NCI-H524 (cell line): ENCODE results near the gene TRIAP1.

Source experiments
- DNase-seq, 2 experiments: peaks; one replicate each; lab custom pipeline; 2025; lab: John Stamatoyannopoulos, UW

Gene TRIAP1

DNA sequence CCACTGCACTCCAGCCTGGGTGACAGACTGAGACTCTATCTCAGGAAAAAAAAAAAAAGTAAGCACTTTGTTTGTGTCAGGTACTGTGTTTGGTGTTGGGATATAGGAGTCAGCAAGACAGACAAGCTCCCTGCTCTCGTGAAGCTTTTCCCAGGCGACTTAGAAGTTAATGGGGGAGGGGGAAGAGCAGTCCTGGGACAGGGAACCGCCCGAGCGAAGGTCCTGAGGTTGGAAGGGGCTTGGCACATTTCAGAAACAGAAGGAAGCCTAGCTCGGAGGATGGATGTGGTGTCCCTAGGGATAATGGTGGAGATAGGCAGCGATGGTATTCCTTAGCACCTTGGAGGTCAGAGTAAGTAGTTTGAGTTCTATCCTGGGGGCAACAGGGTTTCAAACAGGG lies 16.8 kb downstream of the TRIAP1 start:
- no peak for DNase-seq

DNA sequence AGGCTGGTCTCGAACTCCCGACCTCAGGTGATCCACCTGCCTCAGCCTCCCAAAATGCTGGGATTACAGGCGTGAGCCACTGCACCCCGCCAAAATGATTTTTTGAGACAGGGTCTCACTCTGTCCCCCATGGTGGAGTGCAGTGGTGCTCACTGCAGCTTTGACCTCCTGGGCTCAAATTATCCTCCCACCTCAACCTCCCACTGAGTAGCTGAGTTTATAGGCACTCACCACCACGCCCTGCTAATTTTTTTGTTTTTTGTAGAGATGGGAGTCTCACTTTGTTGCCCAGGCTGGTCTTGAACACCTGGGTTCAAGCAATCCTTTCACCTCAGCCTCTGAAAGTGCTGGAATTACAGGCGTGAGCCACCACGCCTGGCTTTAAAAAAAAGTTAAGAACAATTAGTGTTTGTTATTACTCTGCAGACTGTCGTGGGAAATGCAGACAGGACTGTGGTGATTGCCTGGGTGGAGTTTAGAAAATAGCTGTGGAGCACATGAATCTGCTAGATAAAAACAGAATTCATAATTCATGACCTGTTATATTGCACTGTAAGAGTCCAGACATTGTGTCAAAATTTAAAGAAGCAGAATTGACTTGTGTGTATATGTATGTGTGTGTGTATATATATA lies 17.5 kb downstream of the TRIAP1 start:
- no peak for DNase-seq

DNA sequence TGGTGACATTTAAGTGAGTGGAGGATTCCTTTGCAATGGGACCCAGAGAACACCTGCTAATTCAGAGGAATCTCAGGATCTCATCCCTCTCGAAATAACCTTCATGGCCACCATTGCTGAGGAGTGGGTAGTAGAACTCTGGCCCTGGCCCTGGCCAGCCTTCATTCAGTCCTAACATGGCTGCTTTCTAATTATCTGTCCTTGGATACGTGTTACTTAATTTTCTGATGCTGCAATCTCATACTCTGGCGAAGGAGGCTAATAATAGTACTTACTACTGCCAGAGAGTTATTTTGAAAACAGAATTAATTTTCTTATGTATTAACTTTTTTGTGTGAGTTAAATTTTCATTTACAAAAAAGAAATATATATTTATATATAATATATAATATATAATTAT lies 20.4 kb downstream of the TRIAP1 start:
- no peak for DNase-seq

DNA sequence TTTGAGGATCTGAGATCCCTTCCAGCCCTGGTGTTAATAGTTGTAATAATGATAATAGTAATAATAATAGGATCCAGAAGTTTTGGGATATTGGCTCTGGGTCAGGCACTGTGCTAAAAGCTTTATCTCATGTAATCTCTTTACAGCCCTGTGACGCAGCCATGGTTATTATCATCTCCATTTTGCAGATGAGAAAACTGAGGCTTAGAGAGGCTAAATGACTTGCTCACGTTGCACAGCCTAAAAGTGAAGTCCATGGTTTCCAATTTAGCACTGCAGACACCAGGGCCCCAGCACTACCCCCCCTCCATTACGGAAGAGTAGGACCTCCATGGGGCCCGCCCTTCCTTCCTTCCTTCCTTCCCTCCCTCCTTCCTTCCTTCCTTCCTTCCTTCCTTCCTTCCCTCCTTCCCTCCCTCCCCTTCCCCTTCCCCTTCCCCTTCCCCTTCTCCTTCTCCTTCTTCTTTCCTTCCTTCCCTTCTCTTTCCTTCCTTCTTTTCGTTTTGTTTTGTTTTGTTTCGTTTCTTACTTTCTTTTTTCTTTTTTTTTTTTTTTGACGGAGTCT lies 23.2 kb downstream of the TRIAP1 start:
- DNase-seq: no peak

DNA sequence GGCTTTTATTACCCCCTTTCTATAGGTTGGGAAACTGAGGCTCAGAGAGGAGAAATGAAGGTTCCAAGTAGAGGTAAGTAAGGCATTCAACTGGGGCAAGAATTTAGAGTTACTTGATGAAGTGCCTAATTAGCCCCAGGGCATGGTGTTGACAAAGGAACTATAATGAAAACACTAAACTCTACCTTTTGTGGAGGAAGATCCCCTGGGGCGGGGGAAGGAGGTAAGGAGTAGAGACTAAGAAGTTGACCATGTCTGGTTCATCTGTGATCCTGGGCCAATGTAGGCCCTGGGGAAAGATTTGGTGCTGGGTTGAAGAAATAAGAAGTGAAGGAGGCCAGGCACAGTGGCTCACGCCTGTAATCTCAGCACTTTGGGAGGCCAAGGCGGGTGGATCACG lies 24.5 kb downstream of the TRIAP1 start:
- no peak for DNase-seq

DNA sequence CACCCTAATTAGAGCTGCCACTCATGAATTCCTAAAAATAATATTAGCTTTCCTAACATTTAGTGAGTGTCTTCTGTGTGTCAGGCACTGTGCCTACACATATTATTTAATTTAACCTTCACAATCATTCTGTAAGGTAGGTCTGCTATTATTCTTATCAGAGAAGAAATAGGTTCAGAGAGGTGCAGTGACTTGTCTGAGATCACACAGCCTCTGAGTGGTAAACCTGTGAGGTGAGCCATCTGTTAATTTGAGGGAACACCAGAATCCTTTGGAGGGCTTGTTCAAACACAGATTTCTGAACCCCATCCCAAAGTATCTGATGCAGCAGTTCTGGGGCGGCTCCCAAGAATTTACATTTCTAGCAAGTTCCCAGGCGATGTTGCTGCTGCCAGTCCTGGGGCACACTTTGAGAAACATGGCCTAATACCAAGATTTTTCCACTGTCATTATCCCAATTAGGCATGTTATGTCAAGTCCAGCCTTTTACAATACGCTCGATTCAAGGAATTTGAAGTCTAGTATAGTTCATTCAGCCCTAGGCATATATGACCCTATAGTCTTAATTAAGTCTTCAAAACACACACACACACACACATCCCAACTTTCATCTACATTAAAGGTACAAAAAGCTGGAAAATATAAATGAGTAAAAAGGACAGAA lies 28.1 kb downstream of the TRIAP1 start:
- DNase-seq: no peak

DNA sequence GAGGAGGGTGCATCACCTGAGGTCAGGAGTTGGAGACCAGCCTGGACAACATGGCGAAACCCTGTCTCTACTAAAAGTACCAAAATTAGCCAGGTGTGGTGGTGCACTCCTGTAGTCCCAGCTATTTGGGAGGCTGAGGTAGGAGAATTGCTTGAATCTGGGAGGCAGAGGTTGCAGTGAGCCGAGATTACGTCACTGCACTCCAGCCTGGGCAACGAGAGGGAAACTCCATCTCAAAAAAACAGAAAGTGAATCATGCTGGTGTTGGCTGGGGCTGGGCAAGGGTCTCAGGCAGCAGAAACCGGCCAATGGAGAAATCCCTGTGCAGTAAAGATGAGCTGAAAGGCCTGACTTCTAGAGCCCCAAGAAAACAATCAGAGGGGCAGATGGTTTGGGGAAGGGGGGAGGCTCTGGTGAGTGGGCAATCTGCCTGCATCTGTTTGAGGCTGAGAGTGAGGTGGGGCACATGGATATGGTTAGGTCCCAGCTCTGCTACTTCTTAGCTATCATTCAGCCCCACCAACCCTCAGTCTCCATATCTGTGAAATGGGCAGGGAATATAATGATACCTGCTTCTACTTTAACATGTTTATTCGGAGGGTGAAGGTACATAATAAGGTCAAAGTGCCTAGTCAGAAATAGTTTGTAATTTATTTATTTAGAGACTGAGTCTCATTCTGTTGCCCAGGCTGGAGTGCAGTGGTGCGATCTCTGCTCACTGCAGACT lies 29.5 kb downstream of the TRIAP1 start:
- DNase-seq: peak; percentile 78 to 85

DNA sequence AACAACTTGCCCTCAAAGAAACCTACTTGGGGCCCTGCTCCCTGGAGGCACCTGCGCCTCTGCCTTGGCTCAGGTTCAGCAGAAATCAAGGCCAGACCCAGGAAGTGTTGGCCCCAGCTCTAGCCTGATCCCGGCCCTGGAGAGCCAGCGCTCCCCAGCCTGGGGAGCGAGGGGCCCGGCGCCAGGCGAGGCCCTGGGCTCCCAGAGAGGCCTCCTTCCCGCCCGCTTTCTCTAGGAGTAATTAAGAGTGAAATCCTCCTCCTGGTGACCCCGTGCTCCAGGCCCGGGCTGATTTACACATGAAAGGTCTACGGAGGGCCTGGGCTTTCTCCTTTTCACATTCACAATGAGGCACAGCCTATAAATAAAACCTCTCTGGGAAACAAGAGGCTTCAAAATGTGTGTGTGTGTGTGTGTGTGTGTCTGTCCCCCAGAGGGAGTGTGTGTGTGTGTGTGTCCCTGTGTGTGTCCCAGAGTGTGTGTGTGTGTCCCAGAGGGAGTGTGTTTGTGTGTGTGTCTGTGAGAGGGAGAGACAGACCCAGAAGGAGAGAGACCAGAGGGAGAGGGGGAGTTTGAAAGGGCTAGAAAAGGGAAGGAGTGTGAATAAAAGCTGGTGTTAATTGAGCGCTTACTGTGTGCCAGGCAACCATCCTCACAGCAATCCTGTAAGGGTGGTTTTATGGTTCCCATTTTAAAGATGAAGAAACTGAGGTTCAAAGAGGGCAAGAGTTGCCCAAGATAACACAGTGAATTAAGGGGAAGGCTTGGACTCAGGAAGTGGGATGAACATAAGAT lies 32.1 kb downstream of the TRIAP1 start:
- no peak for DNase-seq

DNA sequence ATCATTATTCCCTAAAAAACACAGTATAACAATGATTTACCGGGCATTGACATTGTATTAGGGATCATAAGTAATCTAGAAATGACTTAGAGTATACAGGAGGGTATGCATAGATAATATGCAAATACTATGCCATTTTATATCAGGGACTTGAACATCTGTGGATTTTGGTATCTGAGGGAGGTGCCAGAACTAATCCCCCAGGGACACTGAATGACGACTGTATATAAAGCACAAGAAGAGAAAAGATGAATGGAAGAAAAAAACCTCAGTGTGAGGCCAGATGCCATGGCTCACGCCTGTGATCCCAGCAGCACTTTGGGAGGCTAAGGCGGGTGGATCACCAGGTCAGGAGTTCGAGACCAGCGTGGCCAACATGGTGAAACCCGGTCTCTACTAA lies 33.8 kb downstream of the TRIAP1 start:
- DNase-seq: peak; percentile 16 to 76

DNA sequence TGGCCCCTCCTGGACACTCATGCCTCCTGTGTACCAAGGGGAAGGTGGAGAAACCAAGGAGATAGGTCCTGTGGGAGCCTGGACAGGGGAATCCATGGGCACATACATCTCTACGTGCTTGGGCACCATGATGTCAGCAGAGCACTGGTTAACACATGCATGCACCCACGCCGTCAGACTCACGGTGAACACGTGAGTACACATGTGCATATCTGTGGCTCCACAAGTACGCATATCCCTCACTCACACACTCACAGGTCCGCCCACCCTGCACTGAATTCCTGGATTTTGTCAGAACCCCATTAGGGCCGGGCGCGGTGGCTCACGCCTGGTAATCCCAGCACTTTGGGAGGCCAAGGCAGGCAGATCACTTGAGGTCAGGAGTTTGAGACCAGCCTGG lies 37.4 kb downstream of the TRIAP1 start:
- no peak for DNase-seq

DNA sequence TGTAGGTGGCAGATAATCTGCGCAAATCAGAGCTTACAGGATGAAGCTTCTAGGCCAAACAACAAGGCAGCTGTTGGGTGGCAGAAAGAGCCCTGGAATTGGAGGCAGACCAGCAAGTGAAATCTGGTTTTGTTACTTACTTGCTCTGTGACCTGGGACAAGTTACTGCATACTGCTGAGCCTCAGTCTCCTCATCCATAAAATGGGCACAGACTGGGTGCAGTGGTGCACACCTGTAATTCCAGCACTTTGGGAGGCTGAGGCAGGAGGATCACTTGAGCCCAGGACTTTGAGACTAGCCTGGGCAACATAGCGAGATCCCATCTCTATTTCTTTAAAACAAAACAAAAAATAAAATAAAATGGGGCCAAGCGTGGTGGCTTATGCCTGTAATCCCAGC lies 39.6 kb downstream of the TRIAP1 start:
- DNase-seq: no peak

DNA sequence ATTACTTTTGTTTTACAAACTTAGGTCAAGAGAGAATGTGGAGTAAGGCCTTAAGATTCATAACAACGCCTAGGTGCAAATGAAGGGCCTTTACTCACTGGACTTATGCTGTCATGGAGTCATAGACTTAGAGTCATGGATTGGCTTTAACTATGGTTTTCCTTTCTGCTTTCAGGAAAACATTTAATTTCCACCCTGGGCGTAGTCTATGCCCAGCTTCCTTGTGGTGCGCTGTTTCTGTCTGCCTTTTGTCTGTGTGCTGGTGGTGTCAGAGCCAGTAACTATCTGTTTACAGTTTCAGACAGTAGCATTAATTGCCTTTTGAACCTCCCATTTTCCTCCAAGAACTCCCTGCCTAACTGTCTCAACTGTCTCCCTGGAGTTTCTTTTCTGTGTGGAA lies 40.1 kb downstream of the TRIAP1 start:
- no peak for DNase-seq

DNA sequence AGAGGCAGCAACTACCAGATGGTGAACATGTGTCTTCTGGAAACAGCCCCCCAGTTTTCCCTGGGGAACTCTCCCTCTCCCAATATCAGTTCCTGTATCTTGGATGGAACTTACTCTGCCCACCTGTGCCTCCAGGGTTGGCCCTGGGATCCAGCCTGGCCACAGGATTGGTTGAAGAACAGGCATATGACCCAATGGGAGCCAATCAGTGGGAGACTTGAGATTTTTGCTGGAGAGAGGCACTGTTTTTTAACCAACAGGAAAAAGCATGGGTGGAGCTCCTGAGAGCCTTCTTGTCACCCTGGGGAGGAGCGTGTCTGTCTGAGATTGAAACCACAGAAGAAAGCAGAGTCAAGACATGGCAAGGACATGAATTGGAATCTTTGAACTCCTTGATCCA lies 41.9 kb downstream of the TRIAP1 start:
- peak; percentile 55 to 75 for DNase-seq

DNA sequence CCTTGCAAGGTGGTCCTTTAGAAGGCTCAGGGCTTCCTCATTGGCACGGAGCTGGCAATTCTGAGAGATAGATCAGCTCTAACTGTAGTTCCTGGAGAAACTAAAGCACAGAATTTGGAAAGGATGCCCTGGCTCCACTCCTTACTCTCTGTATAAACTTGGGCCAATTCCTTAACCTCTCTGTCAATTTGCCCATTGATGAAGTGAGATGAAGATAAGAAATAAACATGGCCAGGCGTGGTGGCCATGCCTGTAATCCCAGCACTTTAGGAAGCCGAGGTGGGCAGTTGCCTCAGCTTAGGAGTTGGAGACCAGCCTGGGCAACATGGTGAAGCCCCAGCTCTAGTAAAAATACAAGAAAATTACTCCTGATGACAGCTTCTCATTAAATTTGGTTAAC lies 42.3 kb downstream of the TRIAP1 start:
- no peak for DNase-seq

DNA sequence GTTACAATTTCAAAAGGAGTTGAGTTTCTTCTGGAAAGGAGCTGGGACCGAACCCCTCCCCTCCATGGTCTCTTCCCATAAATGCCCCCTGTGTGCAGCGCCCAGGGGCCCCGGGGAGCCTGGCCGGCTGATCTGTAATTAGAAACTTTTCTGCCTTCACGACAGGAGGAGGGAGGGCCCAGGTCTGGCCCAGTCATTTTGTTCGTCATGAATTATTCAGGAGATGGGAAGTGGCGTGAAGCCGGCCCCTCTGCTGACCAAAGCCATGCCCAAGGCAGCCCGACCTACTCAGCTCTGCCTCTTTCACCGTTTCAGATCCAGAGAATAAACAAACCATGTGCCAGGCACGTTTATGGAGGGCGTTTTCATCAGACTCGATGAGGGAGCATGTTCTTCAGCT lies 44.0 kb downstream of the TRIAP1 start:
- DNase-seq: no peak

DNA sequence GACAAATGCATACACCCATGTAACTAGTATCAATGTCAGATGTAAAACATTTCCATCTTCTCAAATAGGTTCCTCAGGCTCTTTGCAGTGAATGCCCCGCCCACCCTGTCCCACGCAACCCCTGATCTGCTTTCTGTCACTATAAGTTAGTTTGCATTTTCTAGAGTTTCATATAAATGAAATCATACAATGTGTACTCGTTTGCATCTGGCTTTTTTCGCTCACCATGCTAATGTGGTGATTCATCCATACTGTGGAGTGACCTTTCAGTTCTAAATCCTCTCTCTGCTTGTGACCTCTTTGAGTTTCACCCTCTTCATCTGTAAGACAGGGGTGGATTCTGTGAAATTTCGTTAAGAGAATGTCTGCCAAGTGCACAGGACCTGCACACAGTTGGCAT lies 46.7 kb downstream of the TRIAP1 start:
- DNase-seq: no peak

DNA sequence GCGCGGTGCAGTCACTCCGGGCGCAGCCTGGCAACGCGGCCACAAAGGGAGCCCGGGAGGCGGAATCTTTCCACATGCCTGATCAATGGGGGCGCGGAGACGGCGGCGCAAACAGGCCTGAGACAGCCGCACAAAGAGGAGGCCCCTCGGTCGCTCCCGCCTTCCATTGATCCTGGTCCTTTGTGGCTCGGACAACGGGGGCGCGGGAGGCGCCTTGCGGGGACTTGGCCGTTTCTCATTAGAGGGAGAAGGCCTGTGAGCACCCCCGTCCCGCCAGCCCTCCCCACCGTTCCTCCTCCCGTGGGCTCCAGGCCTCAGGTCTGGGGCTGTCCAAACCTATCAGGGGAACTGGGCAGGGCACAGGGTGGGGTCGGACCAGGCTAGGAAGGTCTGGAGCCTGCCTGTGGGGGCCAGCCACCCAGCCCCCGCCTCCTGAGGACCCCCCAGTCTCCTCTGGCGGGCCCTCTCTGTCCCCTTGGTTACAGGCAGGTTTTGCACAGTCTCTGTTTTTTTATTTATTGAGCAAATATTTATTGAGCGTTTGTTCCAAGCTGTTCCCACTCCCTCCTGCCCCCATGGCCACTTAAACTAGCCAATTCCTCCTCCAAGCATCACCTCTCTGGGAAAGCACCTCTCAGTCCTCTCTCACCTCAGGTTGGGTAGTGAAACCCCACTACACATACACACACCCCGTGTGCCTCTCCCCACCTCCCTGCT lies 48.2 kb downstream of the TRIAP1 start:
- DNase-seq: no peak

DNA sequence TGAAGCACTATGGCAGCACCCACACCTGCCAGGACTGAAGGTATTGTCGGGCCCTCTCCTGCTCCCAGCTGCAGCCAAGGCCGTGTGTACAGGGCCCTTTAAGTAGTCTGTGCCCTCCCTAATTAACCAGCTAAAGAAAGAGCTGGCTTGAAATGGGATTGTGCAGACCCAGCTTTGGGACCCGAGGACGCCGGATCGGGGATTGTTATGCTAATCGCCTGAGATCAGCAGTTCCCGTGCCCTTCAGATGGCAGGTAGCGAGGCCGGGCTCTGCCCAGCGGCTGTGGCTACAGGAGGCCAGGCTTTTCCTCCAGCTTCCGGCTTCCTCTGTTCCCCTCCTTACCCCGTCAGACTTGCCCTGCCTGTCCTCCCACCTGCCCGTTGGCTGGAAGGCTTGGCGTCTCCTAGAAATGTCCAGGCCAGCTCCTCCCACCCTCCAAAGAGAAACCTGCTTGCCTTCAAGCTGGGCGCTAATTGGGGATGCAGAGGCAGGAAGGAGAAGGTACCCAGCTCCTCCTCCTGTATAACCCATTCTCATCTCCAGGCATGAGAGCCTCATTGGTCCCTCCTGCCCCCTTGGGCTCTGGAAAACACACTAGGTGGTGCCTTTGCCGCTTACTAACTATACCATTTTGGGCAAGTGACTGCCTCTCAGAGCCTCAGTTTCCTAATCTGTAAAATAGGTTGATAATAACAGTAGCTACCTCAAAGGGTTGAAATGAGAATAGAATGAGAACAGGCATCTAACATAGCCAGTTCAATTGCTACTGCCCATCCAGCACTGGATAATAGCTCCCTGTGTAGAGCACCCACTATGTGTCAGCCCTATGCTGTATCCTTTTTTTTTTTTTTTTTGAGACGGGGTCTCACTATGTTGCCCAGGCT lies 51.5 kb downstream of the TRIAP1 start:
- DNase-seq: no peak
